ENCODE results near the gene SEC14L2. TPM values are rescaled to one million over a fixed set of nuclear protein-coding genes. Genes with fewer than 3 reads are reported as not detected.
A peak's percentile ranks its signal among the peaks of the same experiment; 100 is the strongest.
"Not testable (repeated sequence)": the region's sequence is repeated elsewhere in the genome, so short reads cannot be mapped to it uniquely, and the experiment has no call there.

SEC14L2 gene
- total RNA-seq, 3 donors from 2014 or later = 5.3 to 45.7 (median 29.5) TPM

DNA sequence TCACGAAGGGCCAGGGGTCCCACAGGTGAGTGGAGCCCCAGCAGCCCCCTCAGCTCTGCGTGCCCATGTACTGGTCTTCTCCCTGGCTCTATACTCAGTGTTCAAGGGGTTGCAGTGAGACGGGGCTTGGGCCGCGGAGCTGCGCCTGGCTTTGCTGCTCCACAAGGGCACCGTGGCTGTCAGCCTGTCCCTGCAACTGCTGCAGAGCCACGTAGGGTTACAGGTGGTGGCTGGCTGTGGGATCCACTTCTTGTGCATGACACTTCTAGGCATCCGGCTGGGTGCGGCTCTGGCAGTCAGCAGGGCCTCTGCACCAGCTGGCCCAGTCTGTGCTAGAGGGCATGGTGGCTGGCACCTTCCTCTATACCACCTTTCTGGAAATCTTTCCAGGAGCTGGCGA is 43.0 kb downstream of the SEC14L2 start:
- Histone ChIP-seq H3K27ac (no peak overlapping the region), H3K27me3 (no peaks in the 10 kb centered on the region), H3K9me3 (no peaks in the 10 kb centered on the region), H3K4me3 (no peak overlapping the region), H3K4me1 (no peaks in the 10 kb centered on the region), H3K36me3 (no peaks in the 10 kb centered on the region)
- intact Hi-C loops (cut with DNase I; ENCODE audit: low total_unique reads) = no loop called here
- TF ChIP-seq POLR2A (IDR thresholded peaks at IDR 0.05) (no peak), POLR2AphosphoS5 (IDR thresholded peaks at IDR 0.05) (no peak)
- TF ChIP-seq, protein P1, sequence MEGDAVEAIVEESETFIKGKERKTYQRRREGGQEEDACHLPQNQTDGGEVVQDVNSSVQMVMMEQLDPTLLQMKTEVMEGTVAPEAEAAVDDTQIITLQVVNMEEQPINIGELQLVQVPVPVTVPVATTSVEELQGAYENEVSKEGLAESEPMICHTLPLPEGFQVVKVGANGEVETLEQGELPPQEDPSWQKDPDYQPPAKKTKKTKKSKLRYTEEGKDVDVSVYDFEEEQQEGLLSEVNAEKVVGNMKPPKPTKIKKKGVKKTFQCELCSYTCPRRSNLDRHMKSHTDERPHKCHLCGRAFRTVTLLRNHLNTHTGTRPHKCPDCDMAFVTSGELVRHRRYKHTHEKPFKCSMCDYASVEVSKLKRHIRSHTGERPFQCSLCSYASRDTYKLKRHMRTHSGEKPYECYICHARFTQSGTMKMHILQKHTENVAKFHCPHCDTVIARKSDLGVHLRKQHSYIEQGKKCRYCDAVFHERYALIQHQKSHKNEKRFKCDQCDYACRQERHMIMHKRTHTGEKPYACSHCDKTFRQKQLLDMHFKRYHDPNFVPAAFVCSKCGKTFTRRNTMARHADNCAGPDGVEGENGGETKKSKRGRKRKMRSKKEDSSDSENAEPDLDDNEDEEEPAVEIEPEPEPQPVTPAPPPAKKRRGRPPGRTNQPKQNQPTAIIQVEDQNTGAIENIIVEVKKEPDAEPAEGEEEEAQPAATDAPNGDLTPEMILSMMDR (IDR thresholded peaks at IDR 0.05) = no peak
- no peak for DNase-seq (ENCODE audit: low spot score in 2 of 2)

GRCh38 chr22:30441088-30441487 is 44.3 kb downstream of the SEC14L2 start:
- no peak for DNase-seq (ENCODE audit: low spot score in 2 of 2)
- no peaks in the 10 kb centered on the region for H3K27me3 ChIP-seq
- no peak overlapping the region for H3K4me3 ChIP-seq
- intact Hi-C loops (cut with DNase I; ENCODE audit: low total_unique reads) = no loop called here
- H3K27ac ChIP-seq = no peak overlapping the region
- H3K9me3 ChIP-seq = no peaks in the 10 kb centered on the region
- H3K4me1 ChIP-seq = no peaks in the 10 kb centered on the region
- H3K36me3 ChIP-seq = no peaks in the 10 kb centered on the region
- no peak for TF ChIP-seq POLR2AphosphoS5 (IDR thresholded peaks at IDR 0.05)
- no peak for TF ChIP-seq POLR2A (IDR thresholded peaks at IDR 0.05)
- TF ChIP-seq, protein P1 (IDR thresholded peaks at IDR 0.05) = no peak

- no peaks in the 10 kb centered on the region for H3K27me3 ChIP-seq
- no peak for DNase-seq (ENCODE audit: low spot score in 2 of 2)
- H3K36me3 ChIP-seq = no peaks in the 10 kb centered on the region
- TF ChIP-seq, protein P1 (IDR thresholded peaks at IDR 0.05) = peak in 2 of 3 donors; percentile 26 to 68
- no peak for TF ChIP-seq POLR2A (IDR thresholded peaks at IDR 0.05)
- TF ChIP-seq POLR2AphosphoS5 (IDR thresholded peaks at IDR 0.05) = no peak
- no peaks in the 10 kb centered on the region for H3K9me3 ChIP-seq
- intact Hi-C loops (cut with DNase I; ENCODE audit: low total_unique reads) = no loop called here
- no peak overlapping the region for H3K4me3 ChIP-seq
- H3K4me1 ChIP-seq = no peaks in the 10 kb centered on the region
- no peak overlapping the region for H3K27ac ChIP-seq
Observed at GRCh38 chr22:30444632-30445437, 48.0 kb downstream of the SEC14L2 start.

GRCh38 chr22:30445438-30446145 is 48.8 kb downstream of the SEC14L2 start:
- H3K9me3 ChIP-seq = no peaks in the 10 kb centered on the region
- H3K27me3 ChIP-seq = no peaks in the 10 kb centered on the region
- no peak for DNase-seq (ENCODE audit: low spot score in 2 of 2)
- no peaks in the 10 kb centered on the region for H3K4me1 ChIP-seq
- no peak overlapping the region for H3K4me3 ChIP-seq
- no peaks in the 10 kb centered on the region for H3K36me3 ChIP-seq
- no peak overlapping the region for H3K27ac ChIP-seq
- TF ChIP-seq POLR2A (IDR thresholded peaks at IDR 0.05) = no peak
- TF ChIP-seq, protein P1 (IDR thresholded peaks at IDR 0.05) = peak in 1 of 3 donors; percentile 4
- TF ChIP-seq POLR2AphosphoS5 (IDR thresholded peaks at IDR 0.05) = no peak
- intact Hi-C loops (cut with DNase I; ENCODE audit: low total_unique reads) = no loop called here

GRCh38 chr22:30447656-30448055 is 50.8 kb downstream of the SEC14L2 start:
- no peaks in the 10 kb centered on the region for H3K9me3 ChIP-seq
- TF ChIP-seq POLR2A (IDR thresholded peaks at IDR 0.05) (no peak), POLR2AphosphoS5 (IDR thresholded peaks at IDR 0.05) (no peak)
- TF ChIP-seq, protein P1 (IDR thresholded peaks at IDR 0.05) = no peak
- no peak overlapping the region for H3K4me3 ChIP-seq
- H3K27me3 ChIP-seq = no peaks in the 10 kb centered on the region
- H3K27ac ChIP-seq = no peak overlapping the region
- H3K4me1 ChIP-seq = no peaks in the 10 kb centered on the region
- H3K36me3 ChIP-seq = no peaks in the 10 kb centered on the region
- no peak for DNase-seq (ENCODE audit: low spot score in 2 of 2)
- intact Hi-C loops (cut with DNase I; ENCODE audit: low total_unique reads) = no loop called here

DNA sequence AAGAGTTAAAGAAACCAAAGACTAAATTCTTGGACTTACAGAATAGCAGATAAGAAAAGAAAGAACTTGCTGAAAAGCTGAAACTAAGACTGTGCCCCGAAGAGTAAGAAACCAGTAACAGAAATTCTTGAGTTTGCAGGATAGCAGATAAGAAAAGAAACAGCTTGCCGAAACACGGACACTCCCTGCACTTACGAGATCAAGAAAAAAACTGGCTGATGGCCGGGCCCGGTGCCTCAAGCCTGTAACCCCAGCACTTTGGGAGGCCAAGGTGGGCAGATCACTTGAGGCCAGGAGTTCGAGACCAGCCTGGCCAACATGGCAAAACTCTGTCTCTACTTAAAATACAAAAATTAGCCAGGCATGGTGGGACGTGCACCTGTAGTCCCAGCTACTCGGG is 54.7 kb downstream of the SEC14L2 start:
- H3K36me3 ChIP-seq; H3K4me3 ChIP-seq; H3K9me3 ChIP-seq; H3K27ac ChIP-seq; DNase-seq (ENCODE audit: low spot score in 2 of 2); H3K27me3 ChIP-seq; intact Hi-C loops (cut with DNase I; ENCODE audit: low total_unique reads); H3K4me1 ChIP-seq: not testable (repeated sequence)
